Activated T-helper 1 cell treated with anti-CD3 and anti-CD28 coated beads, Interleukin-12 subunit alpha, Interleukin-12 subunit beta, Interleukin-2, Interleukin-4 antibody, amounts not matched to agents 30 ng/mL and 10 ng/mL and 1 ng/mL, durations not matched to agents 14 hours and 24 hours and 36 hours (primary cell): ENCODE data around the gene PPIL3. TPM values are rescaled to one million over a fixed set of nuclear protein-coding genes. Genes with fewer than 3 reads are reported as not detected.

Source experiments
- DNase-seq: peaks from one replicate; pipeline ENCODE4 v3.0.0; 2021; ENCODE audit warnings: low spot score
- H3K27ac Mint-ChIP-seq: one replicate; pipeline ENCODE4 v1.8.0; 2021; ENCODE audit warnings: mild to moderate bottlenecking, mixed read lengths
- H3K27me3 Mint-ChIP-seq: one replicate; pipeline ENCODE4 v1.8.0; 2022; ENCODE audit warnings: mild to moderate bottlenecking, moderate library complexity, mixed read lengths; ENCODE audit not compliant: insufficient read depth
- H3K36me3 Mint-ChIP-seq: one replicate; pipeline ENCODE4 v1.8.0; 2021; ENCODE audit warnings: low read depth, mixed read lengths
- H3K4me1 Mint-ChIP-seq: one replicate; pipeline ENCODE4 v1.8.0; 2021; ENCODE audit warnings: low read depth, mixed read lengths
- H3K4me3 Mint-ChIP-seq: one replicate; pipeline ENCODE4 v1.8.0; 2021; ENCODE audit warnings: mild to moderate bottlenecking, moderate library complexity, mixed read lengths
- H3K9me3 Mint-ChIP-seq: one replicate; pipeline ENCODE4 v1.8.0; 2021; ENCODE audit warnings: mixed read lengths
- intact Hi-C: fragments of 100-400 bp; cut with micrococcal nuclease; formaldehyde crosslinking; loops from one replicate; pipeline ENCODE4 v1.15.1; 2024
- total RNA-seq: library from RNA; stranded (reverse); gene quantifications from 2 replicates; pipeline ENCODE4 v1.2.3, GENCODE V29; 2022

Gene PPIL3
- total RNA-seq, 1 donor from 2014 or later = 44.2 TPM

GRCh38 chr2:200821686-200822245 lies 67.1 kb downstream of the PPIL3 start:
- DNase-seq = no peak
- no peaks in the 10 kb centered on the region for H3K9me3 Mint-ChIP-seq
- H3K27me3 Mint-ChIP-seq = no peaks in the 10 kb centered on the region
- no peak overlapping the region for H3K4me3 Mint-ChIP-seq
- intact Hi-C loops = no loop called here
- H3K27ac Mint-ChIP-seq = peak overlapping the region; percentile 52
- H3K36me3 Mint-ChIP-seq = peaks cover 43% of the 10 kb centered on the region
- peaks cover 26% of the 10 kb centered on the region for H3K4me1 Mint-ChIP-seq

Other genes with a start within 250 kb of the PPIL3 start
- gene BZW1, start 77.2 kb downstream of the PPIL3 start, total RNA-seq = 446 and 447 TPM in 2 replicates
- 91.7 and 99.5 TPM in 2 replicates for gene CLK1, start 24.4 kb downstream of the PPIL3 start, total RNA-seq
- 26.6 and 27.3 TPM in 2 replicates for gene NIF3L1, start 294 bp upstream of the PPIL3 start, total RNA-seq
- gene ORC2, start 74.6 kb upstream of the PPIL3 start, total RNA-seq = 63.1 and 63.3 TPM in 2 replicates
- gene HYCC2, start 182.6 kb upstream of the PPIL3 start, total RNA-seq = 26.1 and 29.4 TPM in 2 replicates
- 105 and 121 TPM in 2 replicates for gene NDUFB3, start 182.9 kb upstream of the PPIL3 start, total RNA-seq
- 457 and 480 TPM in 2 replicates for gene CFLAR, start 227.1 kb upstream of the PPIL3 start, total RNA-seq